Measurements from ENCODE around the gene LCOR. TPM values are rescaled to one million over a fixed set of nuclear protein-coding genes. Genes with fewer than 3 reads are reported as not detected.

LCOR gene
- total and polyA plus RNA-seq, 2 of the 13 experiments (the other 11 are each of a cell fraction or from before 2014, with no cell fraction given), result 12.4 to 23.7 TPM

DNA sequence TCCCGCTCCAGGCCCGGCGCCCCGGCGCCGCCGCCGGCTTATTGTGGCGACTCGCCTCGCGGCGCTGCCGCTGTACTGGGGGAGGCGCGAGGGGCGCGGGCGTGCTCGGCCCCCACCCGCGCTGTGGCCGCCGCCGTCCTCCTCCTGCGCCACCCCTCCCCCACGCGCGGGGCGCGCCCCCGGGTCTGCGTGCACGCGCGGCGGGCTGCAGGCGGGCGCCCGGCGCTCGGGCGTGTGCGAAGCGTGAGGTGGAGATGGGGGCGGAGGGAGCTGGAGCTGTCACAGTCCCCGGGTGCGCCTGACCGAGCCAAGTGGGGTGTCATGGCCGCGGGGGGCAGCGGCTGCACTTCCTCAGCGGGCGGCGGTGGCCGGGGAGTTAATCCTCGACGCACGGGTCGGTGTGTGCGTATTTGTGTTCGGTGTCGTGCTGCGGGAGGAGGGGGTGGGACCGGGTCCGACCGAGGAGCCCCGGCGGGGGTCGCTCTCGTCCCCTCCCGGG lies 672 bp downstream of the LCOR start (continued):
- TF ChIP-seq, protein P1, sequence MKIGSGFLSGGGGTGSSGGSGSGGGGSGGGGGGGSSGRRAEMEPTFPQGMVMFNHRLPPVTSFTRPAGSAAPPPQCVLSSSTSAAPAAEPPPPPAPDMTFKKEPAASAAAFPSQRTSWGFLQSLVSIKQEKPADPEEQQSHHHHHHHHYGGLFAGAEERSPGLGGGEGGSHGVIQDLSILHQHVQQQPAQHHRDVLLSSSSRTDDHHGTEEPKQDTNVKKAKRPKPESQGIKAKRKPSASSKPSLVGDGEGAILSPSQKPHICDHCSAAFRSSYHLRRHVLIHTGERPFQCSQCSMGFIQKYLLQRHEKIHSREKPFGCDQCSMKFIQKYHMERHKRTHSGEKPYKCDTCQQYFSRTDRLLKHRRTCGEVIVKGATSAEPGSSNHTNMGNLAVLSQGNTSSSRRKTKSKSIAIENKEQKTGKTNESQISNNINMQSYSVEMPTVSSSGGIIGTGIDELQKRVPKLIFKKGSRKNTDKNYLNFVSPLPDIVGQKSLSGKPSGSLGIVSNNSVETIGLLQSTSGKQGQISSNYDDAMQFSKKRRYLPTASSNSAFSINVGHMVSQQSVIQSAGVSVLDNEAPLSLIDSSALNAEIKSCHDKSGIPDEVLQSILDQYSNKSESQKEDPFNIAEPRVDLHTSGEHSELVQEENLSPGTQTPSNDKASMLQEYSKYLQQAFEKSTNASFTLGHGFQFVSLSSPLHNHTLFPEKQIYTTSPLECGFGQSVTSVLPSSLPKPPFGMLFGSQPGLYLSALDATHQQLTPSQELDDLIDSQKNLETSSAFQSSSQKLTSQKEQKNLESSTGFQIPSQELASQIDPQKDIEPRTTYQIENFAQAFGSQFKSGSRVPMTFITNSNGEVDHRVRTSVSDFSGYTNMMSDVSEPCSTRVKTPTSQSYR (CRISPR knock-in tag; IDR thresholded peaks at IDR 0.05; ENCODE audit: borderline replicate concordance), result peak; percentile 90
- TF ChIP-seq, protein P2, sequence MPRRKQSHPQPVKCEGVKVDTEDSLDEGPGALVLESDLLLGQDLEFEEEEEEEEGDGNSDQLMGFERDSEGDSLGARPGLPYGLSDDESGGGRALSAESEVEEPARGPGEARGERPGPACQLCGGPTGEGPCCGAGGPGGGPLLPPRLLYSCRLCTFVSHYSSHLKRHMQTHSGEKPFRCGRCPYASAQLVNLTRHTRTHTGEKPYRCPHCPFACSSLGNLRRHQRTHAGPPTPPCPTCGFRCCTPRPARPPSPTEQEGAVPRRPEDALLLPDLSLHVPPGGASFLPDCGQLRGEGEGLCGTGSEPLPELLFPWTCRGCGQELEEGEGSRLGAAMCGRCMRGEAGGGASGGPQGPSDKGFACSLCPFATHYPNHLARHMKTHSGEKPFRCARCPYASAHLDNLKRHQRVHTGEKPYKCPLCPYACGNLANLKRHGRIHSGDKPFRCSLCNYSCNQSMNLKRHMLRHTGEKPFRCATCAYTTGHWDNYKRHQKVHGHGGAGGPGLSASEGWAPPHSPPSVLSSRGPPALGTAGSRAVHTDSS (CRISPR knock-in tag; conservative IDR thresholded peaks at IDR 0.05), result no peak
- TF ChIP-seq ZC3H4 (CRISPR knock-in tag; IDR thresholded peaks at IDR 0.05; ENCODE audit: borderline replicate concordance), result no peak
- no peak for TF ChIP-seq KAT7 (CRISPR knock-in tag; IDR thresholded peaks at IDR 0.05; ENCODE audit: borderline replicate concordance)
- TF ChIP-seq ZNF24 (IDR thresholded peaks at IDR 0.05), result no peak
- TF ChIP-seq MIER3 (CRISPR knock-in tag; IDR thresholded peaks at IDR 0.05; ENCODE audit: borderline replicate concordance), result no peak
- TF ChIP-seq, protein P3, sequence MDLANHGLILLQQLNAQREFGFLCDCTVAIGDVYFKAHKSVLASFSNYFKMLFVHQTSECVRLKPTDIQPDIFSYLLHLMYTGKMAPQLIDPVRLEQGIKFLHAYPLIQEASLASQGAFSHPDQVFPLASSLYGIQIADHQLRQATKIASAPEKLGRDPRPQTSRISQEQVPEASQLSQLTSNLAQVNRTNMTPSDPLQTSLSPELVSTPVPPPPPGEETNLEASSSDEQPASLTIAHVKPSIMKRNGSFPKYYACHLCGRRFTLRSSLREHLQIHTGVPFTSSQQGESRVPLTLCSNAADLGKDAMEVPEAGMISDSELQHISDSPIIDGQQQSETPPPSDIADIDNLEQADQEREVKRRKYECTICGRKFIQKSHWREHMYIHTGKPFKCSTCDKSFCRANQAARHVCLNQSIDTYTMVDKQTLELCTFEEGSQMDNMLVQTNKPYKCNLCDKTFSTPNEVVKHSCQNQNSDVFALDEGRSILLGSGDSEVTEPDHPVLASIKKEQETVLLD (CRISPR knock-in tag; IDR thresholded peaks at IDR 0.05; ENCODE audit: low read depth), result peak; percentile 89
- TF ChIP-seq NKX3-1 (CRISPR knock-in tag; IDR thresholded peaks at IDR 0.05), result no peak
- TF ChIP-seq ZSCAN30 (CRISPR knock-in tag; IDR thresholded peaks at IDR 0.05), result no peak
- peak; percentile 31; the same call in 1 of the 2 replicates for TF ChIP-seq IRX3 (CRISPR knock-in tag; IDR thresholded peaks at IDR 0.05; ENCODE audit: borderline replicate concordance, low read depth)
- TF ChIP-seq ZNF547 (CRISPR knock-in tag; IDR thresholded peaks at IDR 0.05), result no peak
- TF ChIP-seq SIX4 (CRISPR knock-in tag; IDR thresholded peaks at IDR 0.05), result no peak
- TF ChIP-seq, protein P4, sequence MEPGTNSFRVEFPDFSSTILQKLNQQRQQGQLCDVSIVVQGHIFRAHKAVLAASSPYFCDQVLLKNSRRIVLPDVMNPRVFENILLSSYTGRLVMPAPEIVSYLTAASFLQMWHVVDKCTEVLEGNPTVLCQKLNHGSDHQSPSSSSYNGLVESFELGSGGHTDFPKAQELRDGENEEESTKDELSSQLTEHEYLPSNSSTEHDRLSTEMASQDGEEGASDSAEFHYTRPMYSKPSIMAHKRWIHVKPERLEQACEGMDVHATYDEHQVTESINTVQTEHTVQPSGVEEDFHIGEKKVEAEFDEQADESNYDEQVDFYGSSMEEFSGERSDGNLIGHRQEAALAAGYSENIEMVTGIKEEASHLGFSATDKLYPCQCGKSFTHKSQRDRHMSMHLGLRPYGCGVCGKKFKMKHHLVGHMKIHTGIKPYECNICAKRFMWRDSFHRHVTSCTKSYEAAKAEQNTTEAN (CRISPR knock-in tag; conservative IDR thresholded peaks at IDR 0.05), result no peak
- TF ChIP-seq, protein P5, sequence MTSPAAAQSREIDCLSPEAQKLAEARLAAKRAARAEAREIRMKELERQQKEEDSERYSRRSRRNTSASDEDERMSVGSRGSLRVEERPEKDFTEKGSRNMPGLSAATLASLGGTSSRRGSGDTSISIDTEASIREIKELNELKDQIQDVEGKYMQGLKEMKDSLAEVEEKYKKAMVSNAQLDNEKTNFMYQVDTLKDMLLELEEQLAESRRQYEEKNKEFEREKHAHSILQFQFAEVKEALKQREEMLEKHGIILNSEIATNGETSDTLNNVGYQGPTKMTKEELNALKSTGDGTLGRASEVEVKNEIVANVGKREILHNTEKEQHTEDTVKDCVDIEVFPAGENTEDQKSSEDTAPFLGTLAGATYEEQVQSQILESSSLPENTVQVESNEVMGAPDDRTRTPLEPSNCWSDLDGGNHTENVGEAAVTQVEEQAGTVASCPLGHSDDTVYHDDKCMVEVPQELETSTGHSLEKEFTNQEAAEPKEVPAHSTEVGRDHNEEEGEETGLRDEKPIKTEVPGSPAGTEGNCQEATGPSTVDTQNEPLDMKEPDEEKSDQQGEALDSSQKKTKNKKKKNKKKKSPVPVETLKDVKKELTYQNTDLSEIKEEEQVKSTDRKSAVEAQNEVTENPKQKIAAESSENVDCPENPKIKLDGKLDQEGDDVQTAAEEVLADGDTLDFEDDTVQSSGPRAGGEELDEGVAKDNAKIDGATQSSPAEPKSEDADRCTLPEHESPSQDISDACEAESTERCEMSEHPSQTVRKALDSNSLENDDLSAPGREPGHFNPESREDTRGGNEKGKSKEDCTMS (CRISPR knock-in tag; conservative IDR thresholded peaks at IDR 0.05), result no peak
- TF ChIP-seq, protein P6, sequence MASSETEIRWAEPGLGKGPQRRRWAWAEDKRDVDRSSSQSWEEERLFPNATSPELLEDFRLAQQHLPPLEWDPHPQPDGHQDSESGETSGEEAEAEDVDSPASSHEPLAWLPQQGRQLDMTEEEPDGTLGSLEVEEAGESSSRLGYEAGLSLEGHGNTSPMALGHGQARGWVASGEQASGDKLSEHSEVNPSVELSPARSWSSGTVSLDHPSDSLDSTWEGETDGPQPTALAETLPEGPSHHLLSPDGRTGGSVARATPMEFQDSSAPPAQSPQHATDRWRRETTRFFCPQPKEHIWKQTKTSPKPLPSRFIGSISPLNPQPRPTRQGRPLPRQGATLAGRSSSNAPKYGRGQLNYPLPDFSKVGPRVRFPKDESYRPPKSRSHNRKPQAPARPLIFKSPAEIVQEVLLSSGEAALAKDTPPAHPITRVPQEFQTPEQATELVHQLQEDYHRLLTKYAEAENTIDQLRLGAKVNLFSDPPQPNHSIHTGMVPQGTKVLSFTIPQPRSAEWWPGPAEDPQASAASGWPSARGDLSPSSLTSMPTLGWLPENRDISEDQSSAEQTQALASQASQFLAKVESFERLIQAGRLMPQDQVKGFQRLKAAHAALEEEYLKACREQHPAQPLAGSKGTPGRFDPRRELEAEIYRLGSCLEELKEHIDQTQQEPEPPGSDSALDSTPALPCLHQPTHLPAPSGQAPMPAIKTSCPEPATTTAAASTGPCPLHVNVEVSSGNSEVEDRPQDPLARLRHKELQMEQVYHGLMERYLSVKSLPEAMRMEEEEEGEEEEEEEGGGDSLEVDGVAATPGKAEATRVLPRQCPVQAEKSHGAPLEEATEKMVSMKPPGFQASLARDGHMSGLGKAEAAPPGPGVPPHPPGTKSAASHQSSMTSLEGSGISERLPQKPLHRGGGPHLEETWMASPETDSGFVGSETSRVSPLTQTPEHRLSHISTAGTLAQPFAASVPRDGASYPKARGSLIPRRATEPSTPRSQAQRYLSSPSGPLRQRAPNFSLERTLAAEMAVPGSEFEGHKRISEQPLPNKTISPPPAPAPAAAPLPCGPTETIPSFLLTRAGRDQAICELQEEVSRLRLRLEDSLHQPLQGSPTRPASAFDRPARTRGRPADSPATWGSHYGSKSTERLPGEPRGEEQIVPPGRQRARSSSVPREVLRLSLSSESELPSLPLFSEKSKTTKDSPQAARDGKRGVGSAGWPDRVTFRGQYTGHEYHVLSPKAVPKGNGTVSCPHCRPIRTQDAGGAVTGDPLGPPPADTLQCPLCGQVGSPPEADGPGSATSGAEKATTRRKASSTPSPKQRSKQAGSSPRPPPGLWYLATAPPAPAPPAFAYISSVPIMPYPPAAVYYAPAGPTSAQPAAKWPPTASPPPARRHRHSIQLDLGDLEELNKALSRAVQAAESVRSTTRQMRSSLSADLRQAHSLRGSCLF (CRISPR knock-in tag; IDR thresholded peaks at IDR 0.05; ENCODE audit: borderline replicate concordance), result no peak
